Fibroblast of pulmonary artery (primary cell): ENCODE results near the gene NKG7.
"Not testable (repeated sequence)": the region's sequence is repeated elsewhere in the genome, so short reads cannot be mapped to it uniquely, and the experiment has no call there.

Experiments used
- DNase-seq: peaks from one replicate; pipeline ENCODE4 v3.0.0-alpha.2; 2010; ENCODE audit warnings: low read depth
- H3K4me3 ChIP-seq: replicated peaks from 2 replicates; pipeline ENCODE4 v1.5.1; 2011; ENCODE audit warnings: low read depth, mild to moderate bottlenecking, control low read depth, low read length, moderate library complexity
- TF ChIP-seq, protein P1 (sequence below): IDR thresholded peaks from 2 replicates; pipeline ENCODE4 v1.5.1; 2011; ENCODE audit warnings: mild to moderate bottlenecking, control low read depth, low read length, inconsistent platforms; ENCODE audit errors: missing control alignments

NKG7 gene

GRCh38 chr19:51415187-51415586 lies 42.7 kb upstream of the NKG7 start:
- TF ChIP-seq, protein P1, sequence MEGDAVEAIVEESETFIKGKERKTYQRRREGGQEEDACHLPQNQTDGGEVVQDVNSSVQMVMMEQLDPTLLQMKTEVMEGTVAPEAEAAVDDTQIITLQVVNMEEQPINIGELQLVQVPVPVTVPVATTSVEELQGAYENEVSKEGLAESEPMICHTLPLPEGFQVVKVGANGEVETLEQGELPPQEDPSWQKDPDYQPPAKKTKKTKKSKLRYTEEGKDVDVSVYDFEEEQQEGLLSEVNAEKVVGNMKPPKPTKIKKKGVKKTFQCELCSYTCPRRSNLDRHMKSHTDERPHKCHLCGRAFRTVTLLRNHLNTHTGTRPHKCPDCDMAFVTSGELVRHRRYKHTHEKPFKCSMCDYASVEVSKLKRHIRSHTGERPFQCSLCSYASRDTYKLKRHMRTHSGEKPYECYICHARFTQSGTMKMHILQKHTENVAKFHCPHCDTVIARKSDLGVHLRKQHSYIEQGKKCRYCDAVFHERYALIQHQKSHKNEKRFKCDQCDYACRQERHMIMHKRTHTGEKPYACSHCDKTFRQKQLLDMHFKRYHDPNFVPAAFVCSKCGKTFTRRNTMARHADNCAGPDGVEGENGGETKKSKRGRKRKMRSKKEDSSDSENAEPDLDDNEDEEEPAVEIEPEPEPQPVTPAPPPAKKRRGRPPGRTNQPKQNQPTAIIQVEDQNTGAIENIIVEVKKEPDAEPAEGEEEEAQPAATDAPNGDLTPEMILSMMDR, result no peak
- H3K4me3 ChIP-seq, result no peak overlapping the region

GRCh38 chr19:51410950-51411748 lies 38.7 kb upstream of the NKG7 start:
- no peak overlapping the region for H3K4me3 ChIP-seq
- TF ChIP-seq, protein P1, result no peak
- no peak for DNase-seq

More at GRCh38 chr19:51415187-51415586, 42.7 kb upstream of the NKG7 start:
- DNase-seq, result no peak

DNA sequence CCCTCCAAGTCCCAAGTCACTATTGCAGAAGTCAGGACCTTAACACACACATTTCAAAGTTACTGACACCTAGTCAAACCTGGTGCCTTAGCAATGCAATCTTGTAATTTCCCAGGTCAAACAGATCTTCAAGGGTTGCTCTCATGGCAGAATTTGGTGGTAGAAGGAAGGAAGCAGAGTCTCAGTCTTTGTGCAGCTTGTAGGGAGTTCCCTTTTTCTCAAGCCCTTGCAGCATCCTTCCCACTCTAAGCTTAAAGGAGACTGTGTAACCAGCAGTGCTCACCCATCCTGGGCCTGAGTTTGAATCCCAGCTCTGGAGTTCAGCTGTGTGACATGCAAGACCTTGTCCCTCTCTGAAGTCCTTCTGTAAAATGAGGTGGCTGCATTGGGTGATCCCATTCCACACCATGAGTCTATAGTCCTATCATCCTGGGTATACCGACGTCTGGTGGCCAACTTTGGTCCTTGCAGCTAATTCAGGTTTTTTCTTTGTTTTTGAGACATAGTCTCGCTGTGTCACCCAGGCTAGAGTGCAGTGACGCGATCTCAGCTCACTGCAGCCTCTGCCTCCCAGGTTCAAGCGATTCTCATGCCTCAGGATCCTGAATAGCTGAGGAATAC lies 35.2 kb upstream of the NKG7 start:
- peak; percentile 39 for DNase-seq
- H3K4me3 ChIP-seq, result no peak overlapping the region
- TF ChIP-seq, protein P1, result peak; percentile 56

DNA sequence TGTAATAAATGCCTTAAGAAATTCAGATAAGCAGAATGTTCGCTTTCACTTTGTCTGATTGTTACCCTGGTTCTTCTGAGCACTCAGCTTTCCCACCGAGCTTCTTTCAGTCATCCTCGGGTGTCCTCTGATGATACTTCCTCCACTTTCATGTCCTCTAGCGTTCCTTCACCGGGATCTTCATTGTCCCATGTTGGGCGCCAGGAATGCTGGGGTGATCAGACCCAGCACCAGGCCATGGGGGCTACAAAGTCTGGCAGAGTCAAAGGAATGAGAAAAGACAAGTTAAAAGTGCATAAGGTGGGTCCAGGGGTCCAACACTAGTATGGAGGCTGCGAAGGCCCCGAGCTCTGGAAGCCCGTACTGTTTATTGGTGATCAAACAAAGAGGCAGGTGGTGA lies 29.7 kb upstream of the NKG7 start:
- H3K4me3 ChIP-seq, result no peak overlapping the region
- TF ChIP-seq, protein P1, result no peak
- DNase-seq, result no peak

- DNase-seq, H3K4me3 ChIP-seq: not testable (repeated sequence)
These were observed 27.5 kb upstream of the NKG7 start for GRCh38 chr19:51399936-51400335.

DNA sequence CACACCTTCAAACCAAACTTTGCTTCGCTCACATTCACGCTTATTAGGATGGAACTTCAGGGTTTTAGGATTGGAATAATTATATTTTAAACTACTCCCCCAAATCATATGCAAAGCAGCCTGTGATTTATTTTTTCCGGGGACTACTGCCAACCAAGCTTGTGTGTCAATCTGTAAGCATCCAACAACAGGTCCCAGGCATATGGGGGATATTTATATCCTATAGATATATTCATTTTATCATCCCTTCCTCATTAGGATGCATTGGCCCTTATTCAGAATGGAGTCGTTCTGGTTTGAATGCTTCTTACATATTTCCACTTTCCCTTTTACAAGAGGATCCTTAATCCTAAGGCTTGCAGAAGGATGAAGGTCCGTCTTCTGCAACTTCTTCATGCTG lies 26.8 kb upstream of the NKG7 start:
- no peak for DNase-seq
- TF ChIP-seq, protein P1, result no peak
- no peak overlapping the region for H3K4me3 ChIP-seq

GRCh38 chr19:51398096-51398704 lies 25.7 kb upstream of the NKG7 start:
- DNase-seq, result peak; percentile 37
- H3K4me3 ChIP-seq, result no peak overlapping the region
- TF ChIP-seq, protein P1, result peak; percentile 69

DNA sequence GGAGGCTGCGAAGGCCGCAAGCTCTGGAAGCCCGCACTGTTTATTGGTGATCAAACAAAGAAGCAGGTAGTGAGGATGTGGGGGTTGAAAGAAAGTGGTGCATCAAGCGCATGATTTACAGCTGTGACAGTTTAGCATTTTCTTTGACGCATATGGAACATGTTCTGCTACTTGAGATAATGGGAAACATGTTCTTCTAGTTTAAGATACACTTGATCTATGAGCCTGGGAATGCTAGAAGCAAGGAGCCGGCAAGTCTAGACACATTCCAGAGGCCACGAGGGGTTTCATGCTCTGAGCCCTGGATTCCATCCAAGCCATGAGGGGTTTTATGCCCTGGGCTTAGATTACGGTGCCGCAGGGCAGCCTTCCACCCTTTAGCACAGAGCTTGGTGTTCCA lies 25.0 kb upstream of the NKG7 start:
- H3K4me3 ChIP-seq, DNase-seq: not testable (repeated sequence)
